Activated T-helper 2 cell treated with anti-CD3 and anti-CD28 coated beads, Interferon-gamma antibody, Interleukin-2, Interleukin-4, amounts not matched to agents 10 μg/mL and 5 μg/mL and 100 μg/mL, durations not matched to agents 14 hours and 24 hours and 36 hours (primary cell): ENCODE data around the gene CDK19. TPM values are rescaled to one million over a fixed set of nuclear protein-coding genes. Genes with fewer than 3 reads are reported as not detected.
"Not testable (repeated sequence)": the region's sequence is repeated elsewhere in the genome, so short reads cannot be mapped to it uniquely, and the experiment has no call there.

ENCODE experiments used
- DNase-seq: peaks from one replicate; pipeline ENCODE4 v3.0.0; 2021; ENCODE audit warnings: low spot score
- H3K27ac Mint-ChIP-seq: one replicate; pipeline ENCODE4 v1.8.0; 2021; ENCODE audit warnings: mixed read lengths
- H3K27me3 Mint-ChIP-seq: one replicate; pipeline ENCODE4 v1.8.0; 2021; ENCODE audit warnings: low read depth, mixed read lengths
- H3K36me3 Mint-ChIP-seq: one replicate; pipeline ENCODE4 v1.8.0; 2021; ENCODE audit warnings: low read depth, mixed read lengths
- H3K4me1 Mint-ChIP-seq: one replicate; pipeline ENCODE4 v1.8.0; 2021; ENCODE audit warnings: low read depth, mixed read lengths
- H3K4me3 Mint-ChIP-seq: one replicate; pipeline ENCODE4 v1.8.0; 2021; ENCODE audit warnings: low read depth, mild to moderate bottlenecking, moderate library complexity, mixed read lengths
- H3K9me3 Mint-ChIP-seq: one replicate; pipeline ENCODE4 v1.8.0; 2021; ENCODE audit warnings: mixed read lengths
- intact Hi-C: fragments of 100-400 bp; cut with micrococcal nuclease; formaldehyde crosslinking; loops from one replicate; pipeline ENCODE4 v1.15.1; 2023
- total RNA-seq: library from RNA; stranded (reverse); gene quantifications from 2 replicates; pipeline ENCODE4 v1.2.3, GENCODE V29; 2022

Gene CDK19
- total RNA-seq, 1 donor from 2014 or later = 22.6 TPM

DNA sequence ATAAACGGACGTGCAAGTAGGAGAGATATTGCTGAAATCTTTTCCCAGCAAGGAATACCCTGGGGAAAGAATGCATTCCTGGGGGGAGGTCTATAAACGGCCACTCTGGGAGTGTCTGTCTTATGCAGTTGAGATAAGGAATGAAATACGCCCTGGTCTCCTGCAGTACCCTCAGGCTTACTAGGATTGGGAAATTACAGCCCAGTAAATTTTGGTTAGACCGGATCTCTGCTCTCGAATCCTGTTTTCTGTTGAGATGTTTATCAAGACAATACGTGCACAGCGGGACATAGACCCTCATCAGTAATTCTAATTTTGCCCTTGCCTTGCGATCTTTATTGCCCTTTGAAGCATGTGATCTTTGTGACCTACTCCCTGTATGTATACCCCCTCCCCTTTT, 72.7 kb downstream of the CDK19 start:
- H3K4me3 Mint-ChIP-seq, intact Hi-C loops, H3K27me3 Mint-ChIP-seq, H3K4me1 Mint-ChIP-seq, DNase-seq, H3K27ac Mint-ChIP-seq: not testable (repeated sequence)
- Mint-ChIP-seq H3K9me3 (peaks cover 33% of the 10 kb centered on the region), H3K36me3 (peaks cover 57% of the 10 kb centered on the region)

DNA sequence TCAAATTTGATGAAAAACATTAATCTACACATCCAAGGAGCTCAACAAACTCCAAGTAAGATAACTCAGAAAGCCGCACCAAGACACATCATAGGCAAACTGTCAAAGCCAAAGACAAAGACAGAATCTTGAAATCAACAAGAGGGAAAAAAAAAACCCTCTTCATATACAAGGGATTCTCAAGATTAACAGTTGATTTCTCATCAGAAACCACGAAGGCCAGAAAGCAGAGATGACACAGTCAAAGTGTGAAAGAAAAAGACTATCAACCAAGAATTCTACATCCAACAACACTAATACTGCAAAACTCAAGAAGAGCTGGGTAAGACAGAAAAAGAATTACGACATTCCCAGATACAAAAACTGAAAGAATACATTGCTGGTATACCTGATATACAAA, 73.8 kb downstream of the CDK19 start:
- H3K4me3 Mint-ChIP-seq = no peak overlapping the region
- DNase-seq = no peak
- intact Hi-C loops = no loop called here
- H3K27me3 Mint-ChIP-seq = no peaks in the 10 kb centered on the region
- H3K9me3 Mint-ChIP-seq = peaks cover 33% of the 10 kb centered on the region
- H3K36me3 Mint-ChIP-seq = peaks cover 61% of the 10 kb centered on the region
- H3K4me1 Mint-ChIP-seq = no peaks in the 10 kb centered on the region
- no peak overlapping the region for H3K27ac Mint-ChIP-seq

DNA sequence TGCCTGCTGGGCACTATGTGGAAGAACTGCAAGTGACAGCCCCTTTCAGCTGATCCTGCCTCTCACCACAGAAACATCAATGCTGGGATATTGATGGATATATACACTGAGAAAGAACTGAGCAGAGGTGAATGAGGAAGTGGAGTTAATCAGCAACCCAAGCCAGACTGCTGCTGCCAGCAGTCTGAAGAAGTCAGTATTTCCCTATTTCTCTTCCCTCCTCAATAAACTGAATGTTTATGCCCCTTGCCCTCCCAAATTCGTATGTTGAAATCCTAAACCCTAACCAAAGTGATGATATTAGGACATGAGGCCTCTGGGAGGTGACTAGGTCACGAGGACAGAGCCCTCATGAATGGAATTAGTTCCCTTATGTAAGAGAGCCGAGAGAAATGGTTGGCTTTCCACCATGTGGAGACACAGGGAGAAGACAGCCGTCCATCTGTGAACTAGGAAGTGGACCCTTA, 76.3 kb downstream of the CDK19 start:
- no peaks in the 10 kb centered on the region for H3K27me3 Mint-ChIP-seq
- peaks cover 33% of the 10 kb centered on the region for H3K9me3 Mint-ChIP-seq
- H3K4me1 Mint-ChIP-seq = no peaks in the 10 kb centered on the region
- no peak overlapping the region for H3K4me3 Mint-ChIP-seq
- H3K36me3 Mint-ChIP-seq = peaks cover 55% of the 10 kb centered on the region
- no peak for DNase-seq
- no peak overlapping the region for H3K27ac Mint-ChIP-seq
- intact Hi-C loops = no loop called here

DNA sequence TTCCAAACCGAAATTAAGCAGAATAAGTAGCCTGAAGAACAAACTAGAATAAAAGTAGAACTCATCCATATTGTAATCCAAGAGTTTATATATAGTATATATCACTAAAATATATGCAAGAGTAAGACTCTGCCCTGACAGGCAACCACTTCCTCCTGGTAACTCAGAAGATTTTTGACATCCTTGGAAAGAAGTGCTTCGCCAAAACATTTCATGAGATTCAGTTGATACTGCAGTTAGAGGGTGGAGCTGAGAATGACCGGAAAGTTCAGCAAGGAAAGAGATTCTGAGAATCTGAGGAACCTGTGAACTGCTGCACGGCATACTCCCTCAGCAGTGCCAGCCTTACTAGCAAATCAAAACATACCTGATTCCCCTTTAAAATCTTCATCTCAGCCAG, 79.6 kb downstream of the CDK19 start:
- H3K9me3 Mint-ChIP-seq = peaks cover 6% of the 10 kb centered on the region
- intact Hi-C loops = no loop called here
- H3K36me3 Mint-ChIP-seq = peaks cover 29% of the 10 kb centered on the region
- H3K4me3 Mint-ChIP-seq = no peak overlapping the region
- no peak for DNase-seq
- no peaks in the 10 kb centered on the region for H3K4me1 Mint-ChIP-seq
- H3K27me3 Mint-ChIP-seq = no peaks in the 10 kb centered on the region
- H3K27ac Mint-ChIP-seq = no peak overlapping the region

DNA sequence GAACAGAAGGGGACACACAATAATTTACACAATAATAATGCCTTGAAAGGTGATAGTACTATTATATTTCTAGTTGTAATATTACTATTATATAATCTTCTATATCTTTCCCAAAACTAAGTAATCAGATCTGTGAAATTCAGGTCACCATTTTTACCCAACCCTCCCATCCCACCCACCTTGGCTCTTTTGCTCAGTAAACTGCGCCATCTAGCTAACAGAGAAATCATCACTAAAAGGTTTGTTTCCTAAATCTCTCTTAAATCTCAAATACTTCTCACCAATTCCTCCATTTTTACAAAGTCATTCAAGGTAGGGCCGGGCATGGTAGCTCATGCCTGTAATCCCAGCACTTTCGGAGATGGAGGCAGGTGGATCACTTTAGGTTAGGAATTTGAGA, 83.4 kb downstream of the CDK19 start:
- Mint-ChIP-seq H3K4me3 (no peak overlapping the region), H3K9me3 (no peaks in the 10 kb centered on the region), H3K36me3 (peaks cover 11% of the 10 kb centered on the region), H3K4me1 (peaks cover 5% of the 10 kb centered on the region), H3K27ac (no peak overlapping the region), H3K27me3 (no peaks in the 10 kb centered on the region)
- DNase-seq = no peak
- intact Hi-C loops = no loop called here

DNA sequence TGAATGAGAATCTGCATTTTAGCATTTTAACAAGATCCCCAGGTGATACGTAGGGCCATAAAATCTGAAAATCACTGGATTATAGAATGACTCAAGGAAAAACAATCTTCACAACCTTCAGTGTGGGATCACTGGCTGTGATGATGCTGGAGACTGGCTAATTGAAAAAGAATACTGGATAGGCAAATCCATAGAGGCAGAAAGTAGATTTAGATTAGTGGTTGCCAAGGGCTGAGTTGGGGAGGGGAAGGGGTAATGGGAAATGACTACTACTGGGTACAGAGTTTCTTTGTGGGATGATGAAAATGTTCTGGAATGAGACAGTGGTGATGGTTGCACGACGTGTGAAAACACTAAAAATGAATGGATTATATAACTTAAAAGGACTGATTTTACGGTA, 84.1 kb downstream of the CDK19 start:
- peaks cover 5% of the 10 kb centered on the region for H3K4me1 Mint-ChIP-seq
- no peak overlapping the region for H3K4me3 Mint-ChIP-seq
- intact Hi-C loops = no loop called here
- no peak for DNase-seq
- H3K9me3 Mint-ChIP-seq = no peaks in the 10 kb centered on the region
- H3K27me3 Mint-ChIP-seq = no peaks in the 10 kb centered on the region
- peaks cover 11% of the 10 kb centered on the region for H3K36me3 Mint-ChIP-seq
- no peak overlapping the region for H3K27ac Mint-ChIP-seq

DNA sequence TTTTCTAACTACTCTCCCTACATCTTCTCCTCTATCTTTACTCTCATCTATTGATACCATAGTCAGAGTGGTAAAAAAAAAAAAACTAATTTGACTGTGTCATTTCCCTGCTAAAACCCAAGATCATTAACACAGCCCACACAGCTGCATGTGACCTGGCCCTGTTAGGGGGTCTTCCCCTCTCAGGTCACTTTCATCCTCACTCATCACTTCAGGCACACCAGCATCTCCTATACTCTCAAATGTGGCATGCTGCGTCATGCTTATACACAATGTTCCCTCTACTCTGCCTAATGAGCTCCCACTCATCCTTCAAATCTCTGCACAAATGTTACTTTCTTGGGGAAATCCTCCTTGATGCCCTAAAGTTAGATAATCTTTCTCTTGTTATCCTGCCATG, 86.8 kb downstream of the CDK19 start:
- no peaks in the 10 kb centered on the region for H3K27me3 Mint-ChIP-seq
- intact Hi-C loops = no loop called here
- peaks cover 3% of the 10 kb centered on the region for H3K36me3 Mint-ChIP-seq
- no peak overlapping the region for H3K27ac Mint-ChIP-seq
- H3K9me3 Mint-ChIP-seq = no peaks in the 10 kb centered on the region
- peaks cover 5% of the 10 kb centered on the region for H3K4me1 Mint-ChIP-seq
- no peak for DNase-seq
- no peak overlapping the region for H3K4me3 Mint-ChIP-seq

DNA sequence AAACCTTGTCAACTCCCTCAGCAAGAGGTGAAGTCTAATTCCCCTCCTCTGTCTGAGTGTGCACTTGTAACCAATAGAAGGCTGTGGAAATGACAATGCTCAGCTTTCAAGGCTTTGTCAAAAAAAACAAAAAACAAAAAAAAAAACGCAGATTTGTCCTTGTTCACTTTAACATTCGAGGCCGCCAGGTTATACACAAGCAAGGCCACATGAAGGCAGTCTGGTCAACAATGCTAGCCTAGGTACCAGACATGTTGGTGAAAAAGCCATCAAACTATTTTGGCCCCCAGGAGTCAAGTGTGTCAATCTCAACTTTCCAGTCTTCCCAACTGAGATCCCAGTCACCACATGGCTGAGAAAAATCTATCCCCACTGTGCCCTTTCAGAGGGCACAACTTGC, 92.3 kb downstream of the CDK19 start:
- no peak overlapping the region for H3K27ac Mint-ChIP-seq

DNA sequence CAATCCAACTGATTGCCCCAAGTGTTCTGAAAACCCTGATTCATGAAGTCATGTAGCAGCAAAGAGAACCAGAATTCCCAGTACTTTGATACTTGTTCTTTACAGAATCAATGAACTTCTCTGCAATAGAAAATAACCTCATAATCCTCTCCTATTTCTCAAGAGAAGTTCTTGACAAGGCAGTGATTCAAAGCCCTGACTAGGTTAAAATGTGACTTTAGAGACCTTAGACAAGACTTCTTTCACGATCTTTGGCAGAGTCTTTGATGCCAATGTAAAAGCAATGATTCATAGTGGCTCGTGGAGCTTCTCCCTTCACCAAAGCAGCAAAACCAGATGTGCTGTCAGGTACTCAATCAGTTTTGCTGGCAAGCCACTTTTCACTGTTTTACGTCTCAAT, 95.2 kb downstream of the CDK19 start:
- Mint-ChIP-seq H3K36me3 (peaks cover 11% of the 10 kb centered on the region), H3K27ac (no peak overlapping the region)
- intact Hi-C loops = no loop called here

More for the DNA sequence above, 92.3 kb downstream of the CDK19 start:
- Mint-ChIP-seq H3K27me3 (no peaks in the 10 kb centered on the region), H3K4me1 (no peaks in the 10 kb centered on the region), H3K36me3 (peaks cover 10% of the 10 kb centered on the region), H3K4me3 (no peak overlapping the region), H3K9me3 (no peaks in the 10 kb centered on the region)
- DNase-seq = no peak
- intact Hi-C loops = no loop called here

DNA sequence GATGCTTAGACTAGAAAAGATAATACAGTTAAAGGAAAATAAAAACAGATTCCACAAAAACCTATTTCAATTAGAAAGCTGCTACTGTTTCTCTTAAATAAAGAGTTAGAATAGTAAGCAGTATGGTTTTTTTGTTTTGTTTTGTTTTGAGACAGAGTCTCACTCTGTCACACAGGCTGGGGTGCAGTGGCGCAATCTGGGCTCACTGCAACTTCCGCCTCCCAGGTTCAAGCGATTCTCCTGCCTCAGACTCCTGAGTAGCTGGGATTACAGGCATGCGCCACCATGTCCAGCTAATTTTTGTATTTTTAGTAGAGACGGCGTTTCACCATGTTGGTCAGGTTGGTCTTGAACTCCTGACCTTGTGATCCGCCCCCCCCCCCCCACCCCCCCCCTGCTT, 95.7 kb downstream of the CDK19 start:
- intact Hi-C loops, H3K27ac Mint-ChIP-seq: not testable (repeated sequence)
- peaks cover 12% of the 10 kb centered on the region for H3K36me3 Mint-ChIP-seq

More for the DNA sequence above, 95.2 kb downstream of the CDK19 start:
- Mint-ChIP-seq H3K4me1 (peaks cover 2% of the 10 kb centered on the region), H3K4me3 (no peak overlapping the region), H3K9me3 (no peaks in the 10 kb centered on the region), H3K27me3 (no peaks in the 10 kb centered on the region)
- no peak for DNase-seq

DNA sequence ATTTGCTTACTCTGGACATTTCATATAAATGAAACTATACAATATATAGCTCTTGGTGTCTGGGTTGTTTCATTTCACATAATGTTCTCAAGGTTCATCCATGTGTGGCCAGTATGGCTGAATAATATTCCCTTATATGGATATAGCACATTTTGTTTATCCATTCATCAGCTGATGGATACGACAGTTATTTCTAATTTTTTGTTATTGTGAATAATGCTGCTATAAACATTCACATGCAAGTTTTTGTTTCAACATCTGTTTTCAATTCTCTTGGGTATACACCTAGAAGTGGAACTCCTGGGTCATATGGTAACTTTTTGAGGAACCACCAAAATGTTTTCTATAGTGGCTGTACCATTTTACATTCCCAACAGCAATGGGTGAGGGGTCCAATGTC, 101.1 kb downstream of the CDK19 start:
- Mint-ChIP-seq H3K9me3 (no peaks in the 10 kb centered on the region), H3K4me1 (peaks cover 2% of the 10 kb centered on the region), H3K27ac (no peak overlapping the region), H3K27me3 (no peaks in the 10 kb centered on the region), H3K4me3 (no peak overlapping the region), H3K36me3 (peaks cover 20% of the 10 kb centered on the region)
- intact Hi-C loops = no loop called here
- no peak for DNase-seq

More for the DNA sequence above, 95.7 kb downstream of the CDK19 start:
- DNase-seq, H3K4me3 Mint-ChIP-seq, H3K9me3 Mint-ChIP-seq, H3K4me1 Mint-ChIP-seq, H3K27me3 Mint-ChIP-seq: not testable (repeated sequence)

DNA sequence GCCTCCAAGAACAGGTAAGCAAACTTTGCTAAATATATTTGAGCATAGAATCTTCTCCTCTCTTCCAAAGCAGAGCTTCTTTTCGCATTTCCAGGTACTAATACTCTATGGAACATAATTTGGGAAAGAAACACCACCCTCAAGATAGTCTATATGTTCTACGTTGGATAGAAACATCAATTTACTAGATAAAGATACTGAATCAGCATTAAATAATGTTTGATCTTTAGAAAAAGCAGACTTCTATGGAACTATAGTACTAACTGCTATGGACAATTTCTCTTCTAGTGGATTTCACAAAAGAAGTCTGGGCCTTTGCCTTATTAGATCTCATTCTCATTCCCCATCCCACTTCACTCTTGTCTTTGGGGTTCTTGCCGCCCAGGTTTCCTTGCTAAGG, 103.0 kb downstream of the CDK19 start:
- Mint-ChIP-seq H3K27ac (no peak overlapping the region), H3K9me3 (no peaks in the 10 kb centered on the region), H3K27me3 (no peaks in the 10 kb centered on the region), H3K36me3 (peaks cover 21% of the 10 kb centered on the region), H3K4me3 (no peak overlapping the region), H3K4me1 (peaks cover 6% of the 10 kb centered on the region)
- no peak for DNase-seq
- intact Hi-C loops = no loop called here

DNA sequence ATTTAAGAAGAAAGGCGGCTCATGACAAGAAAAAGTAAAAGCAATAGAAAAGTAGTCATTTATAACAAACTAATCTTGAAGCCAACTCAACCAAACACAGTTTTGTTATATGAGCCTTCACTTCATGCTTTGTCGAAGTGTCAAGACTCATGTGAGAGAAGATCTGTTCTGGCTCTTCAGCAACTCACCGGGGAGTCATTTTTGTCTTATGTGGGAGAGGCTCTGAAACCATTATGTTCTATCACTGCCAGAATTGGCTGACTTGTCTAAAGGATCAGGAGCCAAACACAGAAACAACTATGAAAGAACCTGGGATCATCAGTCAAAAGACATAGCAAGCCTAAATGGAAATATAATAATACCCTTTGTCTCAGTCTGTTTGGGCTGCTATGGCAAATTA, 105.2 kb downstream of the CDK19 start:
- Mint-ChIP-seq H3K36me3 (peaks cover 20% of the 10 kb centered on the region), H3K4me1 (peaks cover 6% of the 10 kb centered on the region), H3K4me3 (no peak overlapping the region), H3K27me3 (no peaks in the 10 kb centered on the region), H3K27ac (no peak overlapping the region), H3K9me3 (no peaks in the 10 kb centered on the region)
- no peak for DNase-seq
- intact Hi-C loops = no loop called here

DNA sequence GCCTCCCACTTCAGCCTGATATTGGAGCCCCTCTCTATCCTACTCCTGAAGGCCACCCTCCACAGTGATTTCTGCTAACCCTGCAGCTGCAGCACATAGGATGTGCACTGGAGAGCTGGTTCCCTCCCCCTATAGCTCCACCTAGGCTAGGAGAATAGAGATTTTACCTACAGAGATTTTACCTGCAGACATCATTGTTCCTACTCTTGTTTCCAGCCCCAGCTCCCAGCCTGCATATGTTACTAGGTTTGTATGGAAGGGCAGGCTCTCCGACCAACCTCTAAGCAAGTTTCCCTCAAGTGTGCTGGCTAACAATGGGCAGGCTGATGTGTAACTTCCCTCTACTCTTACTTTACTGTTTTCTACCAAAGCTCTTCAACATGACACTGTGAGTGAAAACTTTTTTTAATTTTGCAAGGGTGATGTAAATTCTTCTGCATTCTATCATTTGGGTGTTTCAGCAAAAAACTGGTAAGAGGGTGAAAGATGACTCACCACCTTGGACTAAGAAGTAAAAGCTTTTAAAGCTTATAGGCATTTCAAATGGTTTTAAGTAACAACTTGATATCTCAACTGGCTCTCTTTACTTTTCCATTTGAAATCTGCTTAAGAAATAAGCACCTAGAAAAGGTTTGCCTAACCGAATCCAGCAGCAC, 106.8 kb downstream of the CDK19 start:
- H3K4me1 Mint-ChIP-seq = peaks cover 6% of the 10 kb centered on the region
- no peaks in the 10 kb centered on the region for H3K27me3 Mint-ChIP-seq
- H3K4me3 Mint-ChIP-seq = no peak overlapping the region
- intact Hi-C loops = no loop called here
- H3K36me3 Mint-ChIP-seq = peaks cover 22% of the 10 kb centered on the region
- no peaks in the 10 kb centered on the region for H3K9me3 Mint-ChIP-seq
- H3K27ac Mint-ChIP-seq = no peak overlapping the region
- no peak for DNase-seq
